HG03139 (cell line): ENCODE measurements around the gene CHRND.
"Not testable (repeated sequence)": the region's sequence is repeated elsewhere in the genome, so short reads cannot be mapped to it uniquely, and the experiment has no call there.

Experiments used
- ATAC-seq: cut with Tn5 transposase; IDR thresholded peaks from one replicate; pipeline ENCODE4 v1.9.1; 2021; ENCODE audit not compliant: unreplicated experiment

Gene CHRND

DNA sequence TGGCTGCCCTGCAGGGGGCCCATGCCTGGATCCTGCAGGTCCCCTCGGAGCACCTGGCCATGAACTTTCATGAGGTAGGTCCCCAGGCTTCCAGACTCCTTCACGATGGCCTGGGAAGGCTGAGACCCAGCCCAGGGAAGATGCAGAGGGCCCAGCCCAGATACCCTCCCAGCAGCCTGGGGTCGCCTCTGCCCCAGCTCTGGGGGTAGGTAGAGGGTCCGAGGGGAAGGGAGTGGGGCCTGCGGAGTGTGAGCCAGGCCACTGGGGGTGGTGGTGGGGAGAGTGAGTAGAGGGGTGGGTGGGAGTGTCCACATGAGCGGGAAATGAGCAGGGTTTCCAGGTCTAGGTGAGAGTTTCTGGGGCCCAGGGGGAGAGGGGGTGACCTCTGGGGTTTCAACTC is 1.2 kb upstream of the CHRND start:
- no peak for ATAC-seq

DNA sequence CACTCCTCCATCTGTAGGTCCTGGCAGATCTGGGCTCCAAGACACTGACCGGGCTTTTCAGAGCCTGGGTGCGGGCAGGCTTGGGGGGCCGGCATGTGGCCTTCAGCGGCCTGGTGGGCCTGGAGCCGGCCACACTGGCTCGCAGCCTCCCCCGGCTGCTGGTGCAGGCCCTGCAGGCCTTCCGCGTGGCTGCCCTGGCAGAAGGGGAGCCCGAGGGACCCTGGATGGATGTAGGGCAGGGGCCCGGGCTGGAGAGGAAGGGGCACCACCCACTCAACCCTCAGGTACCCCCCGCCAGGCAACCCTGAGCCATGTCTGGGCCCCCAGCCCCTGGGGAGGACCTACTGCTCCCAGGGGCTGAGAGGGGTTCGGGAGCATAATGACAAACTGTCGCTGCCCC is 761 bp upstream of the CHRND start:
- ATAC-seq: no peak

DNA sequence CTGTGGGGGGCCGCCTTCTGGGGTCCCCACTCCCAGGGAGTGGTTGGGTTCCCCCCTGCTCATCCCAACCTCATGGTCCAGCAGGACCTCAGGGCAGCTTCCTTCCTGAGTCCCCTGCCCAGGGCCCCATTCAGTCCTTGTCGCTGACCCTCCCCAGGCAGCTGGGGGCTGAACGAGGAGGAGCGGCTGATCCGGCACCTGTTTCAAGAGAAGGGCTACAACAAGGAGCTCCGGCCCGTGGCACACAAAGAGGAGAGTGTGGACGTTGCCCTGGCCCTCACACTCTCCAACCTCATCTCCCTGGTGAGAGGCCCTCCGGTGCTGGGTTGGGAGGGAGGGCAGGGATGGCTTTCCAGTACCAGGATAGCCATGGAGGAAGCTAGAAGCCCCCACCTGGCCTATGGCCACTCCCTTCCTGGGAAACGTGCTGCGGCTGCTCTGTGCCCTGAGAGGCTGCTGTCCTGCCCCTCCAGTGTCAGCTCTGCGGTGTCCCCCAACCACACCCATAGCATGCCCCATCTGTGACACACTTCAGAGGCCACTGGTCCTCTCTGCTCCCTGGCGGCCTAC is 497 bp downstream of the CHRND start:
- no peak for ATAC-seq

DNA sequence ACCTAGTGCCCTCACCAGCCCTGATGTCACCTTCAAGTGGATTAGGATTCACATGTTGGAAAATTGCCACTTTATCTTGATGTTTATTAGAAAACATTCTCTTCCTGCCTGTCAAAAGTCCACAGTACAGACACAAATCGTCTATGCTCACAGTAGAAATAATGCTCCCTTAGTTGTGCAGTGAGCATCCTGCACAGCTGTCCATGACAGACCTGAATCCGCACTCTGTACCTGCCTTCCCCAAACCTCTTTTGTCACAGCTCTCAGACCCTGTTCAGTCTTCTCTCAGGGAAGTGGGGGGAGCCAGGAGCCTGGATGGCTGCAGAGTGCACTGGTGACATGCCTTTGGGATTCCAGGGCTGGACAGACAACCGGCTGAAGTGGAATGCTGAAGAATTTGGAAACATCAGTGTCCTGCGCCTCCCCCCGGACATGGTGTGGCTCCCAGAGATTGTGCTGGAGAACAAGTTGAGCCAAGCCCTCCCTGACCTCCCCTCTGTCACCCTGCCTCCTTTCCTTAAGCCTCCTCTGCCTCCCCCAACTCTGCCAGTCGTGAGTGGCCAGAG is 2.0 kb downstream of the CHRND start:
- ATAC-seq: no peak

DNA sequence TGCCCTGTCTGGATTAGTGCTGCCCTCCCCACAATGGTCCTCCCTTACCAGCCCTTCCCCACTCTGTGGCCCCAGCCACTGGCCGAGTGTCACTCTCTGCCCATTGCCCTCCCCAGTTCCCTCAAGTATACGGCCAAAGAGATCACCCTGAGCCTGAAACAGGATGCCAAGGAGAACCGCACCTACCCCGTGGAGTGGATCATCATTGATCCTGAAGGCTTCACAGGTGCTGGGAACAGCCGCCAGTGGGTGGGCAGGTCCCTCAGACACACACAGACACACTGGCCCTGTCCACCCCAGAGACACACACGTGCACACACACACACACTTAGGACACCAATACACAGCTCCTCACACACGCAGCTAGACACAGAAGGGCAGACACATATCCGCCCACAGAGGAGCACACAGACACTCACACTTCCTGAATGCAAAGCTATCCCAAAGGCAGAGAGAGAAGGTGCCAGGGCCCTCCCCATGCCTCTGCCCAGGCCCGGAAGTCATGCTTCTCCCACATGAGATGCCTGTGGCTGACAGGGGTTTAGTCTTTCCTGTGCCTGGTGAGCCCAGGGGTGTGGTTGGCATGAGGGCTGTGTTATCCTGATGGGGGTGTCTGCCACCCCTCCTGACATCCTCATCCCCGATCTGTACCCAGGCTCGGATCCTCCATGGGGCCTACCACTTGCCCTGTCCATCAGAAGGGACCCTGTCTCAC is 2.9 kb downstream of the CHRND start:
- no peak for ATAC-seq

DNA sequence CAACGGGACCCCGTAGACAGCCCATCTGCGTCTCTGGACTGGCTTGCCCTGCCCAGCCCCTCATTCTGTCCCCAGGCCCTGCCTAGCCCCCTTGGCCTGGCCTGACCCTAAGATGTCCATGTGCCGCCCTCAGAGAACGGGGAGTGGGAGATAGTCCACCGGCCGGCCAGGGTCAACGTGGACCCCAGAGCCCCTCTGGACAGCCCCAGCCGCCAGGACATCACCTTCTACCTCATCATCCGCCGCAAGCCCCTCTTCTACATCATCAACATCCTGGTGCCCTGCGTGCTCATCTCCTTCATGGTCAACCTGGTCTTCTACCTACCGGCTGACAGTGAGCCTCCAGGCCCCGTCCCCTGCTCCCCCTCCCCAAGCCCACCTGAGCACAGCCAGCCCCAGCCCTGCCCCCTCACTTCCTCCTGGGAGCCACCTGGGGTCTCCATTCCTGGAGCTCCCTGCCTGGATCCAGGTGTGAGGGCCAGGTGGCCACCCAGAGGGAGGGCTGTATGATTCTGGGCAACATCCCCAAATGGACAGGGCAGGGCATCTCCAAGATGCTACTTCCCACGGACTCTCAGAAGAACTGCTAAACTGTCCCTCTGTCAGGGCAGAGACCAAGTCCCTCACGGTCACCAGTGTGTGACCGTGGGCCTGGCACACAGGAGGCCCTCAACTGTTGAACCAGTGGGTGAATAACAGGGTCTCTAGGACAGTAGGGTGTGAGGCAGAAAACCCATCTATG is 4.0 kb downstream of the CHRND start:
- ATAC-seq: no peak

DNA sequence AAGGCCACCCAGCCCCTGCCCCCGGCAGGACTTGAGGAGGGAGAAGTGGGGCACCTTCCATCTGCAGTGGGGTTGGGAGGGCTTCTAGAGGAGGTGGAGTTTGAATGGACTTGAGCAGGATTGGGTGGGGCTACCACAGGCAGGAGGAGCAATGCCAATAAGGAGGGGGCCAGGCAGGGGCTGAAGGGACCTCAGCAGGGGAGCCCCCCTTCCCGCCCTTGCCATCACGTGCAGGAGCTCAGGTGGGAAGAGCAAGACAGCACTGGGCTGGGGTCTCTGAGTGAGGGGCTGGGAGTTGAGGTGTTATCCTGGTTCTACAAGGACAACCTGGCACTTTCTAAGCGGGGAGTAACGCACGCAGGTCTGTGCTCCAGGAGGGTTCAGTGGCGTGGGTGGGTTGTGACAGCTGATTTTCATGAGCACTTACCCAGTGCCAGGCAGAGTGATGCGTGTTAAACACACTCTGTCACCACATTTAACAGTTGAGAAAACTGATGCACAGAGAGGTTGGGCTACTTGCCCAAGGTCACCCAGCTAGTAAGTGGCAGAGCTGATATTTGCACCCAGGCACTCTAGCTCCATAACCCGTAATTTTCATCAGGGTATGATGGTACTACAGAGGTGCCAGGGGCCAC is 4.8 kb downstream of the CHRND start:
- ATAC-seq: no peak

DNA sequence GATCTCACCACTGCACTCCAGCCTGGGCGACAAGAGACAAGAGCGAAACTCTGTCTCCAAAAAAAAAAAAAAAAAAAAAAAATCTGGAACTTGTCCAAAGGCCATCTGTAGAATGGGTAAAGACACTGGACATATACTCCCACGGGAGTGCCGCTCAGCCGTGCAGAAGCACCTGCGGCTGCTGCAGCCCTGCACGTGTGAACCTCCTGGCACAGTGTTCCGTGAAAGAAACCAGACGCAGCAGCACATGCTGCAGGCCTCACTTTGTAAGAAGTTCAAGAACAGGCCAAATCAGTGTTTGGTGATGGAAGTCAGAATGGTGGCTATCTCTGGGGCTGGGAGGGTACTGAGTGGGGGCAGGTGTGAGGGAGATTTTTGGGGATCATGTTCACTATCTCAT is 6.5 kb downstream of the CHRND start:
- no peak for ATAC-seq

DNA sequence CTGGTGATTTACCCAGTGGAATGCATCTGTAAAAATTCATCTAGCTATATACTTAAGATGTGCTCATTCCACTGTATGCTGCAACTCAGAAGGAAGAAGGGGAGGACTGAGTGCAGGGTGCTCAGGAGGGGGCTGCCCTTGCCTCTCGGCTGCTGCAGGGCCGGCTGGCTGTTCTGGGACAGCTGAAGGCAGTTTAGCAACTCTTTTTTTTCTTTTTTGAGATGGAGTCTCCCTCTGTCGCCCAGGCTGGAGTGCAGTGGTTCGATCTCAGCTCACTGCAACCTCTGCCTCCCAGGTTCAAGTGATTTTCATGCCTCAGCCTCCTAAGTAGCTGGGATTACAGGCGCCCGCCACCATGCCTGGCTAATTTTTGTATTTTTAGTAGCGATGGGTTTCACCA is 6.9 kb downstream of the CHRND start:
- ATAC-seq: not testable (repeated sequence)

DNA sequence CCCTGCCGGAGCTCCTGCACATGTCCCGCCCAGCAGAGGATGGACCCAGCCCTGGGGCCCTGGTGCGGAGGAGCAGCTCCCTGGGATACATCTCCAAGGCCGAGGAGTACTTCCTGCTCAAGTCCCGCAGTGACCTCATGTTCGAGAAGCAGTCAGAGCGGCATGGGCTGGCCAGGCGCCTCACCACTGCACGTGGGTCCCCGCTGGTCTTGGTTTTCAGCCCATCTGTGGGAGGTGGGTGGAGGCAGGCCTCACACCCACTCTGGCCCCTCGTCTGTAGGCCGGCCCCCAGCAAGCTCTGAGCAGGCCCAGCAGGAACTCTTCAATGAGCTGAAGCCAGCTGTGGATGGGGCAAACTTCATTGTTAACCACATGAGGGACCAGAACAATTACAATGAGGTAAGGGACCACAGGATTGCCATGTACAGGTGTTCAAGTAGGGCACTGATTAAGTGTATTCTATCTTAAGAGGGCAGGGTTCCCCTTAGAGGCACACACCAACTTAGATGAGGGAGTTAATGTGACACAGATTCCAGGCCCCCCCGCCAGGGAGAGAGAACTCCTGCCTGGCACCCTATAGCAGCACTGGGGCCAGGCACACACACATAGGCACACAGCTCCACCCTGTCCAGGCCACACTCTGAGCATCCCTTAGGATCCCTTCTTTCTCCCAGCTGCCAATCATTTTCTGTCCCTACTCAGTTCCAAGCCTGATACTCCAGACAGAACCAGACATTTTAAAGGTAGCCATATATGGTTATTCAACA is 8.2 kb downstream of the CHRND start:
- no peak for ATAC-seq

DNA sequence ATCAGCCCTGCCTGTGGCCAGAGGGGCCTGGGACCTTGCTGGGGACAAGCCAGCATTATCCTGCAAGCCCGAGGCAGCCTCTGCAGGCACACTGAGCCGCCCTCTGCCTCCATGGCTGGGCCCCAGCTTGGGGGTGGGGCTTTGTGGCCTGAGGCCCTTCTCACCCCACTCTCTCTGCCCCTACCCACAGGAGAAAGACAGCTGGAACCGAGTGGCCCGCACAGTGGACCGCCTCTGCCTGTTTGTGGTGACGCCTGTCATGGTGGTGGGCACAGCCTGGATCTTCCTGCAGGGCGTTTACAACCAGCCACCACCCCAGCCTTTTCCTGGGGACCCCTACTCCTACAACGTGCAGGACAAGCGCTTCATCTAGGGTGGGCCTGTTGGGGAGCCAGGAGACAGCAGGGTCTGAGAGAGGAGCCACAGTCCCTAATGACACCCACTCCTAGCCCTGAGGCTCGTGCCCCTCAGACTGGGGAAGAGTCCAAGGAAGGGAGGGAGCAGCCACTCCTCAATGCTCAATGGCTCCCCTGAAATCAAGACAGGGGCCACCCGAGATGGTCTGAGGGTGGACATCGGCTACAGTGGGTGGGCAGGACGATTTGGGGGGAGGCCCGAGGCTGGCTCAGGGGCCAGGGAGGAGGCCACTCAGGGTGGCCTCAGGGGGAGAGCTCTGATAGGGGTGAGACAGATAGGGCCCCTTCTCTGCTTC is 9.1 kb downstream of the CHRND start:
- ATAC-seq: no peak

DNA sequence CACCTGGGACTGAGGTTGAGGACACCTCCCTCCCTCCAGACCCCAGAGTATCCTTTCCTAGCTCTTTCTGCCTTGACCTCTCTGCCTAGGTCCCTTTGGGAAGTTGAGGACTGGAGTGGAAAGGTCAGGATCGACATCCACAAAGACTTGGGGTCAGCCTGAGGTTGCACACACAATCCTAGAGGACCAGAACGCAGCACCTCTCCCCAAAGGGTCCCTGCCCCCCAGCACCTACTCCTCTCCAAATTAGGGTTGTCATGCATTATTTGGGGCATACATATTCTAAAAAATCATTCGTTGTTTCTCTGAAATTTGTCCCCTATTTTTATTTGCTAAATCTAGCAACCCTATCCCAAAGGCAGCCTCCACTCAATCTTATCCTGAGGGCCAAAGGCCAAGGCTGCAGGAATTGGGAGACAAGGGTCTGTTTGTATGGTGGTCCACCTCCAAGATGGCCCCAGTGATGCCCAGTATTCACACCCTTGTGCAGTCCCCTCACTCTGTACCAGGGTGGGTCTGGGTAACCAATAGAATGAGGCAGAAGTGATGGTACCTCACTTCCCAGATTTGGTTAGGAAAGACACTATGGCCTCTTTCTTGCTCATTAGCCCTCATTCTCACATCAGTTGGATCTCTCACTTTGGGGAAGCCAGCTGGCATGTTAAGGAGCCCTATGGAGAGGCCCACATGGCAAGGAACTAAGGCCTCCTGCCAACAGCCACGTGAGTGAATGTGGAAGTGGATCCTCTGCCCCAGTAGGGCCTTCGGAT is 10.0 kb downstream of the CHRND start:
- no peak for ATAC-seq

DNA sequence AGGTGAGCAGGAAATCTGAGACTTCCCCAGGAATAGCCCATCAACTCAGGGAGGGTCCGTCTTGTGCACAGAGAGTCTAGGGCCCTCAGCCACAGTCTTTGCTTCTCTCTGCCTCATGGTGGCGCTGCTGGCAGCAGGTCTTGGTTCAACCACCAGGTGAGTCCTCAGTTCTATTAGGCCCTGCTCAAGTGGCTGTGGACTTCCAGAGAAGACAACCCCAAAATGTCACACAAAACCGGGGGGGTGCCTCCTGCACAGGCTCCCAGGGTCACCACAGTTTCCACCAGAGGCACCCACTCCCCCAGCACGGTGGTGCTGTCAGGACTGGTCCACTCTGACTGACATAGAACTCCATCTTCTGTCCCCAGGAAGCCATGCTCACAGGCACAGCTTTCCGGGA is 11.1 kb downstream of the CHRND start:
- ATAC-seq: no peak

DNA sequence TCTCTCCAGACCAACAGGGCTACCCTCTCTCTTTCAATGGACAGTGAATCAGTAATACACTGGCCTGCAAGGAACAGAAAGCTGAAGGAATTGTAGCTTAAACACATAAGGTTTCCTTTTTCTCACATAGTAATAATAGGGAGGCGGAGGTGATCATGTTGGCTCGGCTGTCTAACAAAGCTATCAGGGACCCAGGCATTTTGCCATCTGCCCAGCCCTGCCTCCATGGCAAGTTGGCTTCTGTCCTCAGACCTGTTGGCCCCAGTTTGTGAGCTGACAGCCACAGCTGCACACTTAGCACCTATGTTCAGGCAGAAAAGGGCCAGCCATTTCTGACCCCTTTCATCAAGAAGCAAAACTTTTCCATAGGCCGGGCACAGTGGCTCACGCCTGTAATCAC is 11.5 kb downstream of the CHRND start:
- ATAC-seq: no peak

DNA sequence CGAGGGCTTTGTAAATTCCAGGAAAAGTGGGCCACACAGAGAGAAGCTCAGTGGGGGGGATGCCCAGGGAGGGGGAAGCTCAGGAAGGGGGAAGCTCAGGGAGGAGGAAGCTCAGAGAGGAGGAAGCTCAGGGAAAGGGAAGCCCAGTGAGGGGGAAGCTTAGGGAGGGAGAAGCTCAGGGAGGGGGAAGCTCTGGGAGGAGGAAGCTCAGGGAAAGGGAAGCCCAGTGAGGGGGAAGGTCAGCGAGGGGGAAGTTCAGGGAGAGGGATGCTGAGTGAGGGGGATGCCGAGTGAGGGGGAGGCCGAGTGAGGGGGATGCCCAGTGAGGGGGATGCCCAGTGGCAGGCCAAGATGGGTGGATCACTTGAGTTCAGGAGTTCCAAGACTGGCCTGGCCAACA is 12.7 kb downstream of the CHRND start:
- no peak for ATAC-seq

DNA sequence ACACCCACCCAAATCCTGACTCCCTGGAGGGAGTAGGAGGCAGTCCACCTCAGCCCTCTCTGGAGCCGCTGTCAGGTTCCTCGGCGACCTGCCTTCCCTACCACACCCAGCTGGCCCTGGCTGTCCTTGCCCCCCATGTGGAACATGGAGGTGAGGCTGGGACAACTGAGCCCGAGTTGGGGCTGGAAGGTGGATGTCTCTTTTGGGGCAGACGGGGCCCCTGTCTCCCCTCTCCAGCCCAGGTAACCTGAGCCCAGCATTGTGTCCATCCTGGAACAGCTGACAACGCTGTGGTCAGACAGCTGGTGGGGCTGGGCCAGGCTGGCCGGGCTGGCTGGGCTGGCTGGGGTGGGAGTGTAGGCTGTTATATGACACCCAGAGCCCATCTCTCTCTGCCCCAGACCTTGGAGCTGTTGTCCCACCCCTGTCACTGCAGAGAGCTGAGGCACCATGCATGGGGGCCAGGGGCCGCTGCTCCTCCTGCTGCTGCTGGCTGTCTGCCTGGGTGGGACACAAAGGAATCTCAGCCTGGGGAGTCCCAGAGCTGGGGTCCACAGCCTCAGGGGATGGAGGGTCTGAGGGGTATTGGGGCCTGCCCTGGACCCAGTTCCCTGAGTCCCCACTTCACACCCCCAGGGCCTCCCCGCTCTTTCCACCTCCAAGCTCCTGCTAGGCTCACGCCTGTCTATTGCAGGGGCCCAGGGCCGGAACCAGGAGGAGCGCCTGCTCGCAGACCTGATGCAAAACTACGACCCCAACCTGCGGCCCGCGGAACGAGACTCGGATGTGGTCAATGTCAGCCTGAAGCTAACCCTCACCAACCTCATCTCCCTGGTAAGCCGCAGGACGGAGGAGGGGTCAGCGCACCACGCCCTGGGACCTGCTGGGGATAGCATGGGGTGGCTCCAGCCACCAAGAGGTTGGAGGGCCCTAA is 13.6 kb downstream of the CHRND start, which contains the start of gene CHRNG:
Gene CHRNG, plus strand, starts transcription at position 395 of the 934 bp plus-strand sequence. Its CDS starts 56 bp downstream, at position 451.
- no peak for ATAC-seq

DNA sequence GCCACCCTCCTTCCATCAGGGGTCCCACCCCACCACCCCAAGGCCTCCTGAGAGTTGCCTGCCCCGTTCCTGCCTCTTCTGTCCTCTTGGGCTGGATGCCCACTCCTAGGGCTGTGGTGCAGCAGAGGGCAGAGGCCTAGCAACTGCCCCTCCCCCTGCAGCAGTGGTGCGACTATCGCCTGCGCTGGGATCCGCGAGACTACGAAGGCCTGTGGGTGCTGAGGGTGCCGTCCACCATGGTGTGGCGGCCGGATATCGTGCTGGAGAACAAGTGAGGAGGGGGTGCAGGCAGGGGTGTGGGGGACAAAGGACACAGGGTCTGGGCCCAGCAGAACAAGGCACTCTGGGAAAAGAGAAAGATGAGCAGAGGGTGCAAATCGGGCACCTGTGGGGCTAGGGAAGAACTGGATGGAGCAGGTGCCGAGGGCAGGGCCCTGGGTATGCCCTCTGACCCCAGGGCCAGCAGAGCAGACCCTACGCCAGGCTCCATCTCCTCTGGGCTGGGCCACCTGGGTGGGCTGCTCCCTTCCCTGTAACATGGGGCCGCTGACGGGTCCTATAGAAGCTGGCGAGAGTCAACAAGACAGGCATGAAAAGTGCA is 14.6 kb downstream of the CHRND start:
- ATAC-seq: no peak
